ENCODE data around the gene PHLPP1. TPM values are rescaled to one million over a fixed set of nuclear protein-coding genes. Genes with fewer than 3 reads are reported as not detected.
"Not testable (repeated sequence)": the region's sequence is repeated elsewhere in the genome, so short reads cannot be mapped to it uniquely, and the experiment has no call there.

The PHLPP1 gene
- total RNA-seq, 2 experiments from 2014 or later: 9.0 to 12.4 TPM

- no peak overlapping the region for H2AFZ ChIP-seq (ENCODE audit: low read length)
- 0 out of 2 replicates have a peak, but pooled peaks cover 3% of the 10 kb centered on the region for H3K79me2 ChIP-seq (ENCODE audit: insufficient read depth, low read depth, low read length)
- TF ChIP-seq CTCF (conservative IDR thresholded peaks at IDR 0.05; ENCODE audit: low read length) (no peak), EZH2phosphoT487 (IDR thresholded peaks at IDR 0.05; ENCODE audit: borderline replicate concordance, low read depth, low read length) (no peak)
- H4K20me1 ChIP-seq (ENCODE audit: insufficient read depth, low read length): no peaks in the 10 kb centered on the region
- POLR2A ChIA-PET: no interaction called here
- BruUV-seq (replicated peaks): no TSS peak
- CTCF ChIA-PET (ENCODE audit: unreplicated experiment): no interaction called here
- H3K4me1 ChIP-seq (ENCODE audit: insufficient read depth, low read length, poor library complexity, severe bottlenecking): no peaks in the 10 kb centered on the region
- H3K27ac ChIP-seq (ENCODE audit: low read depth, low read length, poor library complexity, severe bottlenecking): no peak overlapping the region
- no peaks in the 10 kb centered on the region for H3K36me3 ChIP-seq (ENCODE audit: insufficient read depth, low read length)
- H3K9me2 ChIP-seq (ENCODE audit: insufficient read depth, low read length): no peaks in the 10 kb centered on the region
- DNase-seq (ENCODE audit: low spot score): no peak
- H3K4me3 ChIP-seq (ENCODE audit: low read depth, low read length, poor library complexity, severe bottlenecking): no peak overlapping the region
- H3K9me3 ChIP-seq (ENCODE audit: low read length): no peaks in the 10 kb centered on the region
- intact Hi-C loops (cut with micrococcal nuclease; ENCODE audit: unreplicated experiment): no loop called here
- H3K4me2 ChIP-seq (ENCODE audit: low read length): no peak overlapping the region
These were observed 22.0 kb downstream of the PHLPP1 start for GRCh38 chr18:62737241-62737873.

- ChIA-PET CTCF (ENCODE audit: unreplicated experiment) (no interaction called here), POLR2A (no interaction called here)
- H4K20me1 ChIP-seq (ENCODE audit: insufficient read depth, low read length): no peaks in the 10 kb centered on the region
- no TSS peak for BruUV-seq (replicated peaks)
- no peaks in the 10 kb centered on the region for H3K9me3 ChIP-seq (ENCODE audit: low read length)
- TF ChIP-seq CTCF (conservative IDR thresholded peaks at IDR 0.05; ENCODE audit: low read length) (no peak), EZH2phosphoT487 (IDR thresholded peaks at IDR 0.05; ENCODE audit: borderline replicate concordance, low read depth, low read length) (no peak)
- no peaks in the 10 kb centered on the region for H3K36me3 ChIP-seq (ENCODE audit: insufficient read depth, low read length)
- H3K79me2 ChIP-seq (ENCODE audit: insufficient read depth, low read depth, low read length): peaks cover 2% of the 10 kb centered on the region; the same call in 1 of the 2 replicates
- intact Hi-C loops (cut with micrococcal nuclease; ENCODE audit: unreplicated experiment): no loop called here
- H3K4me1 ChIP-seq (ENCODE audit: insufficient read depth, low read length, poor library complexity, severe bottlenecking): peaks cover 3% of the 10 kb centered on the region
- H3K27ac ChIP-seq (ENCODE audit: low read depth, low read length, poor library complexity, severe bottlenecking): no peak overlapping the region
- no peaks in the 10 kb centered on the region for H3K9me2 ChIP-seq (ENCODE audit: insufficient read depth, low read length)
- no peak overlapping the region for H2AFZ ChIP-seq (ENCODE audit: low read length)
- H3K4me3 ChIP-seq (ENCODE audit: low read depth, low read length, poor library complexity, severe bottlenecking): no peak overlapping the region
- DNase-seq (ENCODE audit: low spot score): no peak
- H3K4me2 ChIP-seq (ENCODE audit: low read length): no peak overlapping the region
These were observed 23.3 kb downstream of the PHLPP1 start for GRCh38 chr18:62738639-62739038.

- Histone ChIP-seq H3K36me3 (ENCODE audit: insufficient read depth, low read length) (no peaks in the 10 kb centered on the region), H2AFZ (ENCODE audit: low read length) (no peak overlapping the region), H3K27ac (ENCODE audit: low read depth, low read length, poor library complexity, severe bottlenecking) (no peak overlapping the region), H3K4me3 (ENCODE audit: low read depth, low read length, poor library complexity, severe bottlenecking) (no peak overlapping the region), H4K20me1 (ENCODE audit: insufficient read depth, low read length) (no peaks in the 10 kb centered on the region), H3K4me1 (ENCODE audit: insufficient read depth, low read length, poor library complexity, severe bottlenecking) (peaks cover 16% of the 10 kb centered on the region), H3K9me2 (ENCODE audit: insufficient read depth, low read length) (no peaks in the 10 kb centered on the region), H3K4me2 (ENCODE audit: low read length) (no peak overlapping the region), H3K9me3 (ENCODE audit: low read length) (no peaks in the 10 kb centered on the region), H3K79me2 (ENCODE audit: insufficient read depth, low read depth, low read length) (peaks cover 4% of the 10 kb centered on the region; the same call in 1 of the 2 replicates)
- no peak for DNase-seq (ENCODE audit: low spot score)
- no peak for TF ChIP-seq EZH2phosphoT487 (IDR thresholded peaks at IDR 0.05; ENCODE audit: borderline replicate concordance, low read depth, low read length)
- no peak for TF ChIP-seq CTCF (conservative IDR thresholded peaks at IDR 0.05; ENCODE audit: low read length)
- POLR2A ChIA-PET: interaction anchor here (1.1 kb wide), 1 partner anchor 11 kb away, joined by 3 read pairs; no protein-coding TSS in a partner anchor
- CTCF ChIA-PET (ENCODE audit: unreplicated experiment): interaction anchor here (0.5 kb wide), 1 partner anchor 25 kb away, joined by 3 read pairs; the partner anchor contains the start of gene PHLPP1
- intact Hi-C loops (cut with micrococcal nuclease; ENCODE audit: unreplicated experiment): no loop called here
- BruUV-seq (replicated peaks): no TSS peak
These were observed 24.6 kb downstream of the PHLPP1 start for GRCh38 chr18:62739911-62740310.

GRCh38 chr18:62740650-62741049, 25.3 kb downstream of the PHLPP1 start:
- CTCF ChIA-PET (ENCODE audit: unreplicated experiment); intact Hi-C loops (cut with micrococcal nuclease; ENCODE audit: unreplicated experiment); BruUV-seq (replicated peaks): not testable (repeated sequence)

More at GRCh38 chr18:62740650-62741049, 25.3 kb downstream of the PHLPP1 start:
- not testable (repeated sequence) for H4K20me1 ChIP-seq (ENCODE audit: insufficient read depth, low read length); H3K9me2 ChIP-seq (ENCODE audit: insufficient read depth, low read length); H2AFZ ChIP-seq (ENCODE audit: low read length); H3K27ac ChIP-seq (ENCODE audit: low read depth, low read length, poor library complexity, severe bottlenecking); H3K4me3 ChIP-seq (ENCODE audit: low read depth, low read length, poor library complexity, severe bottlenecking); DNase-seq (ENCODE audit: low spot score); H3K4me2 ChIP-seq (ENCODE audit: low read length); H3K9me3 ChIP-seq (ENCODE audit: low read length); H3K36me3 ChIP-seq (ENCODE audit: insufficient read depth, low read length)
- POLR2A ChIA-PET: interaction anchor here (0.6 to 1.1 kb wide), 2 partner anchors 12 to 55 kb away, joined by 3 read pairs; no protein-coding TSS in a partner anchor
- peaks cover 11% of the 10 kb centered on the region; the same call in 1 of the 2 replicates for H3K79me2 ChIP-seq (ENCODE audit: insufficient read depth, low read depth, low read length)
- peaks cover 16% of the 10 kb centered on the region for H3K4me1 ChIP-seq (ENCODE audit: insufficient read depth, low read length, poor library complexity, severe bottlenecking)

Data from OCI-LY7 (cell line).